Body of pancreas (tissue), 4 donors: ENCODE data around the gene VSIG2. TPM values are rescaled to one million over a fixed set of nuclear protein-coding genes. Genes with fewer than 3 reads are reported as not detected.
A peak's percentile ranks its signal among the peaks of the same experiment; 100 is the strongest.

Experiments
- ATAC-seq: fragments of 150-250 bp; one replicate; pipeline ENCODE4 v1.9.1; 2016
- DNase-seq, 4 donors: peaks; one replicate each; pipeline ENCODE4 v3.0.0-alpha.2; 2019
- H3K27ac ChIP-seq, 4 donors: fragments of 200-600 bp; sonication (generic); 1 replicate in 3 of 4; 2 replicates in 1 of 4; pipeline versions ENCODE4 v1.5.1 to v1.6.1; 2016 to 2019; ENCODE audit warnings: mild to moderate bottlenecking in 1 of 4, mixed read lengths in 1 of 4, moderate library complexity in 1 of 4
- H3K27me3 ChIP-seq, 2 donors: fragments of 200-600 bp; sonication (generic); one replicate each; pipeline ENCODE4 v1.6.0; 2016; ENCODE audit warnings: mild to moderate bottlenecking in 1 of 2
- H3K36me3 ChIP-seq, 2 donors: fragments of 200-600 bp; sonication (generic); replicated peaks in 1 of 2; 2 replicates each; pipeline ENCODE4 v1.5.1; 2016; ENCODE audit warnings: low read depth in 2 of 2; ENCODE audit not compliant: insufficient read depth in 1 of 2
- H3K4me1 ChIP-seq: fragments of 200-600 bp; sonication (generic); one replicate; pipeline ENCODE4 v1.6.0; 2016
- H3K4me3 ChIP-seq, 2 donors: fragments of 200-600 bp; sonication (generic); 1 replicate in 1 of 2; 2 replicates in 1 of 2; pipeline ENCODE4 v1.5.1; 2016 to 2019
- H3K9me3 ChIP-seq, 3 donors: fragments of 200-600 bp; sonication (generic); 1 replicate in 2 of 3; 2 replicates in 1 of 3; pipeline ENCODE4 v1.5.1; 2016
- POLR2A ChIP-seq, 3 donors: fragments of 450-650 bp; IDR thresholded peaks; one replicate each; pipeline ENCODE4 v1.6.1; 2016; ENCODE audit warnings: antibody characterized with exemption in 3 of 3, mild to moderate bottlenecking in 2 of 3
- WGBS, 2 donors: methylation state at CpG; one replicate each; pipeline ENCODE4 v1.1.5; 2017; 5-methylcytosine and 5-hydroxymethylcytosine counted together
- intact Hi-C: fragments of 100-400 bp; cut with DNase I; formaldehyde crosslinking; loops from one replicate; pipeline ENCODE4 v1.15.1; 2023
- total RNA-seq, 2 donors: library from RNA; depleted of rRNA; stranded (reverse); fragments of >200 nt; gene quantifications; one replicate each; pipeline ENCODE4 v1.1.0, GENCODE V29; 2016
- TF ChIP-seq, protein P1 (sequence below), 7 experiments: fragments of 450-650 bp in 4 of 7; fragments of 200-600 bp in 3 of 7; sonication (generic) in 3 of 7; IDR thresholded peaks; one replicate each; pipeline ENCODE4 v1.5.1; 2016 to 2019; ENCODE audit warnings: antibody characterized with exemption in 7 of 7

Gene VSIG2
- total RNA-seq, 2 donors from 2014 or later, result 7.0 TPM; not detected in 1

DNA sequence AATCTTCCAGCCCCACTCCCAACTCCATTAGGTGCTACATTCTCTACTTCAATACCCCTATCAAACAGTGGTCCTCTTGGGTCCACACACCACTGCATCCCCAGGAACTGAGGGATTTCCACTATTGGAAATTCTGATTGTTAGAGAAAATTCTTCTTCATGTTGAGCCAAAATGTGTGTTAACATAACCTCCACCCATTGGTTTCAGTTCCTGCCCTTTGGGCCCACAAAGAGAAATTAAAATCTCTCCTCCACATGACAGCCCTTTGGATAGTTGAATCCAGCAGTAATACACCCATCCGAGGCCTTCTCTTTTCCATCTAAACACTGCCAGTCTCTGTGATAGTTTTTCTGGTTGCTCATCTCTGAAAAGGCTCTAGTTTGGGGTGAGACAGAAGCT is 2.1 kb downstream of the VSIG2 start:
- Histone ChIP-seq H3K27ac (no peak overlapping the region), H3K27me3 (peaks cover 0 to 8% of the 10 kb centered on the region in 2 donors)
- WGBS, 2 donors, result 70 to 73% methylated on average over 1 of the region's 1 CpG

DNA sequence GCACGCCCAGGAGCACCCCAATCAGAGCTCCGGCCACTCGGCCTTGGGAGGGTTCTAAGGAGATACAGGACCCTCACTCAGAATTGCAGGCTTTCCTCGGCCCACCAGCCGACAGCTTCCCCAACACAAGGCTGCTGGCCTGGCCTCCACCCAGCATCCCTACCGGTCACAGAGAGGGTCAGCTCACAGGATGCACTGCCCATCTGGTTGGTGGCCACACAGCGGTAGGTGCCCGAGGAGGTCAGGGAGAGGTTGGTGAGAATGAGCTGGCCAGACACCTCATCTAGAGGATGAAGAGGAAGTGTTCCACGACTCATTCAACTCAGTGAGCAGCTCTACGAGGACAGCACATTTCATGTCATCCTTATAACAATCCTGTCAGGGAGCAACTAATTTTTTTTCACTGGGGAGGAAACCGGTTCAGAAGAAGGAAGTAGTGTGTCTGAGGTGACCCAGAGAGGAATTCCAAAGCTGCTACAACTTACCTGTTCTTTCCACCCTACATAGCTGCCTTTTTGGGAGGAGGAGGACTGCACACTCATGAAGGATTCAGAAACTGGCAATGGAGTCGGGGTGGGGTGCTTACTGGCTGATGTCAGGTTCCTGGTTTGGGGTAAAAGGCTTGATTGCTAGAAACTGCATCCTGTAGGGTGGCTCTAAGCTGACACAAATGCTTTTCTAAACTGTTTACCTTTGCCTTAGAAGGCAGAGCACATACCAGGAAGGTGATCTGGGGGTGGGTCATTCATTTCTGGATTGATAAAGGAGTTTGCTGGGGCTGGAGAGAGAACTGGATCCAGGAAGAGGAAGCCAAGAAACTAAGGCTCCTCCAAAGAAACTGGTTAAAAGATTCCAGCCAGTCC is 3.3 kb downstream of the VSIG2 start:
- no peak overlapping the region for H3K4me3 ChIP-seq
- peak overlapping the region in 2 of 4 donors; percentile 57 to 77 for H3K27ac ChIP-seq
- H3K9me3 ChIP-seq, result no peaks in the 10 kb centered on the region
- no peak for TF ChIP-seq POLR2A (IDR thresholded peaks at IDR 0.05)
- TF ChIP-seq, protein P1, sequence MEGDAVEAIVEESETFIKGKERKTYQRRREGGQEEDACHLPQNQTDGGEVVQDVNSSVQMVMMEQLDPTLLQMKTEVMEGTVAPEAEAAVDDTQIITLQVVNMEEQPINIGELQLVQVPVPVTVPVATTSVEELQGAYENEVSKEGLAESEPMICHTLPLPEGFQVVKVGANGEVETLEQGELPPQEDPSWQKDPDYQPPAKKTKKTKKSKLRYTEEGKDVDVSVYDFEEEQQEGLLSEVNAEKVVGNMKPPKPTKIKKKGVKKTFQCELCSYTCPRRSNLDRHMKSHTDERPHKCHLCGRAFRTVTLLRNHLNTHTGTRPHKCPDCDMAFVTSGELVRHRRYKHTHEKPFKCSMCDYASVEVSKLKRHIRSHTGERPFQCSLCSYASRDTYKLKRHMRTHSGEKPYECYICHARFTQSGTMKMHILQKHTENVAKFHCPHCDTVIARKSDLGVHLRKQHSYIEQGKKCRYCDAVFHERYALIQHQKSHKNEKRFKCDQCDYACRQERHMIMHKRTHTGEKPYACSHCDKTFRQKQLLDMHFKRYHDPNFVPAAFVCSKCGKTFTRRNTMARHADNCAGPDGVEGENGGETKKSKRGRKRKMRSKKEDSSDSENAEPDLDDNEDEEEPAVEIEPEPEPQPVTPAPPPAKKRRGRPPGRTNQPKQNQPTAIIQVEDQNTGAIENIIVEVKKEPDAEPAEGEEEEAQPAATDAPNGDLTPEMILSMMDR (IDR thresholded peaks at IDR 0.05), result no peak
- H3K27me3 ChIP-seq, result peaks cover 0 to 11% of the 10 kb centered on the region in 2 donors
- DNase-seq, result no peak
- intact Hi-C loops, result no loop called here
- ATAC-seq, result no peak
- 47 to 56% methylated on average over 12 of the region's 12 CpGs for WGBS, 2 donors
- no peaks in the 10 kb centered on the region for H3K36me3 ChIP-seq
- H3K4me1 ChIP-seq, result peaks cover 30% of the 10 kb centered on the region

More for the DNA sequence above, 2.1 kb downstream of the VSIG2 start:
- ATAC-seq, result no peak
- Histone ChIP-seq H3K4me1 (peaks cover 30% of the 10 kb centered on the region), H3K36me3 (no peaks in the 10 kb centered on the region), H3K9me3 (no peaks in the 10 kb centered on the region), H3K4me3 (no peak overlapping the region)
- TF ChIP-seq, protein P1 (IDR thresholded peaks at IDR 0.05), result no peak
- TF ChIP-seq POLR2A (IDR thresholded peaks at IDR 0.05), result no peak
- no peak for DNase-seq
- intact Hi-C loops, result no loop called here

DNA sequence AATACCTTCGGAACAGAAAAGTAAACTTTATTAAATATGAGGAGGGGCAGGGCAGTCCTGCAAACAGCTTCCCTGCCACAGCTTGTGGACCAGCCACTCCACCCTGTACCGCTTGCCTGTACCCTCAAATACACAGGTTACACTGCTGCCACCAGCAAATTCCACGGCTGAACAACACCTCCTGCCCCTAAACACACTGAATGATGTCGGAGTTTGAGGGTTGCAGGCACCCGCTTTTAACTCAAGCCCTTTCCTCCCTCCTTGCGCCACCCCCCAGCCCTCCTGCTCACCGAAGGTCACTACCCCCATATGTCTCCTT is 4.0 kb downstream of the VSIG2 start:
- ATAC-seq (no peak), DNase-seq (no peak)
- peaks cover 0 to 11% of the 10 kb centered on the region in 2 donors for H3K27me3 ChIP-seq
- no peaks in the 10 kb centered on the region for H3K9me3 ChIP-seq
- intact Hi-C loops, result no loop called here
- no peaks in the 10 kb centered on the region for H3K36me3 ChIP-seq
- no peak overlapping the region for H3K4me3 ChIP-seq
- peak overlapping the region in 2 of 4 donors; percentile 57 to 77 for H3K27ac ChIP-seq
- WGBS, 2 donors, result 79 to 80% methylated on average over 7 of the region's 7 CpGs
- peaks cover 30% of the 10 kb centered on the region for H3K4me1 ChIP-seq
- TF ChIP-seq, protein P1 (IDR thresholded peaks at IDR 0.05), result no peak
- no peak for TF ChIP-seq POLR2A (IDR thresholded peaks at IDR 0.05)

DNA sequence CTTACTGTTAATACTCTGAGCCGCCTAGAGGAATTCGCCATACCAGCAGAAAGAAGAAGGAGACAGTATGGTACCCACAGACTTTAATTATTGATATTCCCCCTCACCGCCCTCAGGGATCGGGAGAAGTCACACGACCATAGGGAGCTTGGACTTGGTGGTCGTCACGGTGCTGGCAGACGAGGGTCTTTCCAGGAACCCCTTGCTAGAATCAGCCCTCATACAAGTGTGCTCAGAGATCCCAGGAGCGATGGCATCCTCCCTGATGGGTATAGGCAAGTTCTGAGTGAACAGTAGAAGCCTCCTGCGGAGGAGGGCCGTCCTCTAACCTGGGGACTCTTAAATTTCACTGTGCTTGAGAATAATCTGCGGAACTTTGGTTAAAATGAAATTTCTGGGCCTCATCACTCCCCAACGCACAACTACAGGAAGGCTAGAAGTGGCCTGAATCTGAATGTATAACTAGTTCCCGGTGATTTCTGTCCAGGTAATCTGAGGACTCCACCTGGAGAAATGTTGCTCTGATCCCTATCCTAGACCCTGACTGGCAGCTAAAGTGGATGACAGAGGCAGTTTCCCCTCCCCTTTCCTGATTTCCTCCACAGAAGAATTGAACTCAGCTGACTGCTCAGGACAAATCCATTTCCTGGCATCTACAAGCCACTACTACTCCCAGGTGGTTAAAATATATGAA is 4.5 kb downstream of the VSIG2 start:
- DNase-seq (no peak), ATAC-seq (no peak)
- WGBS, 2 donors, result 68 to 74% methylated on average over 13 to 14 of the region's 14 CpGs
- Histone ChIP-seq H3K4me3 (no peak overlapping the region), H3K9me3 (no peaks in the 10 kb centered on the region), H3K4me1 (peaks cover 30% of the 10 kb centered on the region), H3K27me3 (peaks cover 0 to 11% of the 10 kb centered on the region in 2 donors), H3K36me3 (no peaks in the 10 kb centered on the region), H3K27ac (peak overlapping the region; percentile 55 to 79 (median 74))
- intact Hi-C loops, result no loop called here
- TF ChIP-seq, protein P1 (IDR thresholded peaks at IDR 0.05), result no peak
- no peak for TF ChIP-seq POLR2A (IDR thresholded peaks at IDR 0.05)
